Measurements from ENCODE around the gene PDC.
"Not testable (repeated sequence)": the region's sequence is repeated elsewhere in the genome, so short reads cannot be mapped to it uniquely, and the experiment has no call there.

Gene PDC

GRCh38 chr1:186465491-186465890, 4.6 kb upstream of the PDC start:
- DNase-seq = not testable (repeated sequence)

DNA sequence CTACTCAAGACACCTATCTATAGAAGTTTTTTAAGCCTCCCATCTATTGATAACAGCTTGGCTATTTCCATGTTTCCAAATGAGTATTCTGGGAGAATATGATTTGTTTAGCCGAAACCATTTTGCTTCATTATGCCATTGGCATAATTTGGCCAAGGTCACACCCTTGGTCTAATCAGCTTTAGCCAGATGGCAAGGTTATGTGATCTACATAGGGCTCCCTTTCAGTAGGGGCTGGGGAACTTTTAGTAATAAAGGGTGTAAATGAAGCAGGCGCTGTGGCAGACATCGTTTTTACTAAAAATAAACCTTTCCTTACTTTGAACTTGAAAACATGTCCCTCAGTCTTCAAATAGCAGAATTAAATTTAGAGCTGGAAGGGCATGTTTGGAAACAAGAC, 3.0 kb upstream of the PDC start:
- DNase-seq = no peak

GRCh38 chr1:186463511-186463910, 2.6 kb upstream of the PDC start:
- no peak for DNase-seq

- DNase-seq = not testable (repeated sequence)
Measured at GRCh38 chr1:186459161-186459560, 1.8 kb downstream of the PDC start.

- DNase-seq = no peak
Measured at GRCh38 chr1:186456729-186457255, 4.1 kb downstream of the PDC start.

DNA sequence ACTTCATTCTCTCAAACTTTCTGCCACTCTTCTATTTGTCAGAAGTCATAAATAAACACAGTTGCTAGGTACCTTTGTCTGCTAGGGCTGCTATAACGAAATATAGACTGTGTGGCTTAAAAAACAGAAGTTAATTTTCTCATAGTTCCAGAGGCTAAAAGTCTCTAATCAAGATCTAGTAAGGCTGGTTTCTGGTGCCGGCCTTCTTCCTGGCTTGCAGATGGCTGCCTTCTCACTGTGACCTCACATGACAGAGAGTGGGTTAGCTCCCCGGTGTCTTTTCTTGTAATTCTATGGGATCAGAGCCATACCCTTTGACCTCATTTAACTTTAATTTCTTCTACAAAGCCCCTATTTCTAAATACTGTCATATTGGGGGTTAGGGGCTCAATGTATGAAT, 5.9 kb downstream of the PDC start:
- no peak for DNase-seq

DNA sequence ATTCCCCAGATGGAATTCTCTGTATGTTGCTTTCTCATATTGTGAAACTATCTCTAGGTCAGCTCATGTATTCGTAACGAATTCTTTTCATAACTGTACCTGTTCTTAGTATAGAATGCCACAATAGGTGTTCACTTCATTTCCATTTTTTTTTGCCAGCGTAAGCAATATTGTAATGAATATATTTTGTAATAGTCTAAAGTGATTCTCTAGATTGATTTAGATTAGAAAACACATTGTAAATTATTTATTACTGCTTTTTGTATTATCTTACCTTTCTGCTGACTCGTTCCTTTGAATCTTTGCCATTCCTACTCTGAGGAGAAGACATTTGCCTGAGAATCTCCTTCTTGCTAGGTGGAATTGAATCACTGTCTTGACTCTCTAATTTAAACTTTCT, 14.8 kb downstream of the PDC start:
- no peak for DNase-seq

GRCh38 chr1:186443638-186444037, 17.3 kb downstream of the PDC start:
- no peak for DNase-seq

GRCh38 chr1:186442651-186443375, 18.1 kb downstream of the PDC start:
- DNase-seq = no peak

DNA sequence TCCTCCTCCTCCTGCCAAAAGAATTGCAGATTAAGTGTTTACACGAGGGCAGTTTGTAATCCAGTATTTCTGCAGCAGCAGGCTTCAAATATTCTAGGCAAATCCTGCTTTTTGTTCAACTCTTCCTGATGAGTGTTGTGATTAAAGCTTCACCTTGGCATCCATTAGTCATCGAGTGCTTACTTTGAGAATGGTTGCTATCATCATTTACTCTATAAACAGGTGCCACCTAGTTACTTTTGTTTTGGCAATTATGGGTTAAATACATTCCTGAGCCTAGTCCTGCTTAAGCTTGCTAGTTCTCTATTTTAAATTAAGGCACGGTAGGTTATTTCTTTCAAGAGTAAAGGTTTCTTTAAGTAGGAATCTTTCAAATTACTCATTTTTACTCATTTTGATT, 20.3 kb downstream of the PDC start:
- DNase-seq = peak; percentile 2

- no peak for DNase-seq
Measured at GRCh38 chr1:186438567-186438966, 22.3 kb downstream of the PDC start.

GRCh38 chr1:186435336-186435735, 25.6 kb downstream of the PDC start:
- no peak for DNase-seq

DNA sequence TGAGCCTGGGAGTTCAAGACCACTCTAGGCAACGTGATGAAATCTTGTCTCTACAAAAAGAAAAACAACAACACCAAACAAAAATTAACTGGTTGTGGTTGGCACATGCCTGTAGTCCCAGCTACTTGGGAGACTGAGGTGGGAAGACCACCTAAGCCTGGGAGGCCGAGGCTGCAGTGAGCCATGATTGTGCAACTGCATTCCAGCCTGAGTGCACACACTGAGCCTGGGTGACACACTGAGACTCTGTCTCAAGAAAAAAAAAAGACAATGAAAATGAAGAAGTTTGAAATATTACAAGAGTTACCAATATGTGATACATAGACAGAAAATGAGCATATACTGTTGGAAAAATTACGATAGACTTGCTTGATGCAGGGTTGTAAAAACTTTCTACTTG, 31.9 kb downstream of the PDC start:
- no peak for DNase-seq

- no peak for DNase-seq
Measured at GRCh38 chr1:186426118-186426517, 34.8 kb downstream of the PDC start.

DNA sequence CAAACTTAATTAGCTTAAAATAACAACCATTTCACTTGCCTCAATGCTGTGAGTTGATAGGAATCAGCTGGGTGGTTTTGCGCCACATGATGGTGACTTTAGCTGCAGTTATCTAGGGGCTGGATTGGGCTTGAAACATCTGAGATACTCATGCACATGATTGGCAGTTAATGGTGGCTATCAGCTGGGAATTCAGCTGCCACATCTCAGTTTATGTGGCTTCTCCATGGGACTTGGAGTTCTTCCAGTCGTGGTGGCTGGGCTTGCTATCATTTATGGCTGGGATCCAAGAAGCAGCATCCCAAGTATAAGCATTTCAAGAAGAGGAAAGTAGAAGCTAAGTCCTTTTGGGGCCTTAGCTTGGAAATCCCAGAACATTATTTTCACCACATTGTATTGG, 36.4 kb downstream of the PDC start:
- DNase-seq = no peak

DNA sequence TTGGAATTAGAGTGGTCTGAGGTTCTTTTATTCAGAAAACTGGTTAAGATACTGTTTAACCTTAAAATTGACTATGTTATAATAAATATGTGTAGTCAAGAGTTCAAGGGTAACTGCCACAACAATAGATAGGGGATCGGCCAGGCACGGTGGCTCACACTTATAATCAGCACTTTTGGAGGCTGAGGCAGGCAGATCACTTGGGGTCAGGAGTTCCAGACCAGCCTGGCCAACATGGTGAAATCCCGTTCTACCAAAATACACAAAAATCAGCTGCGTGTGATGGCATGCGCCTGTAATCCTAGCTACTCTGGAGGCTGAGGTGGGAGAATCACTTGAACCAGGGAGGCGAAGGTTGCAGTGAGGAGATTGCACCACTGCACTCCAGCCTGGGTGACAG, 39.5 kb downstream of the PDC start:
- DNase-seq = no peak

- DNase-seq = no peak
Measured at GRCh38 chr1:186420923-186421322, 40.0 kb downstream of the PDC start.

DNA sequence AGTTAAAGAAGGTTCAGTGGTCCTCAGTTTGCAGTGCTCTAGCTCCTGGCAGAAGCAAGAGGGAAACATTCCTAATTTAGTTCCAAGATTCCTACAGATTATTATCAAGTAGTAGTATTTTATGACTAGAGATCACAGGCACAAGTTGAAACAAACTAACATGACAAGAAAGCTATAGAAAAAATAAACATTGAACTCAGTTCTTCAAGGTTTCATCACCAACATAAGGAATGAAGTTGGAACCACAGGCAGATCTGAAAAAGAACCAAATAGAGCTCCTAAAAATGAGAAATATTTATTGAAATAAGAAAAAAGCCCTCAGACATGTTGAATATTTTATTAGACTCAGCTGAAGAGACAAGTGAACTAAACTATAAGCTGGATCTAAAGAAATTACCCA, 40.6 kb downstream of the PDC start:
- no peak for DNase-seq

DNA sequence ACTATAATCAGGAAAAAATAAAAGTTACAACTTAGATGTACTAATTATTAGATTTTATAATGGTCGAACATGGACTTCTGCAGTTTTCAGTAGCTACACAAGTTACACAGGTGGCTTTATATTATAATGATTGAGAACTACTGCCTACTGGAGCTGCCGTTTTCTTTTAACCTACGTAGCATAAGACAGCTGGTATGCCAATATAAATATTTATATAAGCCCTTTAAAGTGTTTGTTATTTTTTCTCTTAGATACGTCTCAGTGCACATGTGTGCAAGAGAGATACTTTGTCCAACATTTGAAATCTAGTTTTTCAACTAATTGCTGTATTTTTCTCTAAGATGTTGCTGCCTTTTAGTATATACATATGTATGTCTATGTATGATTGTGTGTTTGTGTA, 42.4 kb downstream of the PDC start:
- no peak for DNase-seq

DNA sequence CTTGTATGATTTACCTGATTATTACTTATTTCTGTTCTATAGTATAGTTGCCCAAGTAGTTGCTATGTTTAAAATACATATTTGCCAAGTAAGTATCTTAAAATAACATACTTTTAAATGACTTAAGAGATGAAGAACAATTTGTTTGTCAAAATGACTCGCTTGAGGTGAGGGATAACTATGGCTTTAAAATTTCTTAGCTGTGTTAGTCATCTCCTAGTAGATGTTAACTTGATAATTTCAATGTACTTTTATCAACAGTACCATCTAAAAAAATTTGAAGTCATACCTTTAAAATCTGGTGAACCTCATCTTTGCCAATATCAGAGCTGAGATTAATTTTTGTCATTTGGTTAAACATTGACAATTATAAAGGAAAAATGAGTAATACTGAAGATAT, 47.6 kb downstream of the PDC start:
- peak; percentile 14 for DNase-seq

- no peak for DNase-seq
Measured at GRCh38 chr1:186409091-186409490, 51.8 kb downstream of the PDC start.

DNA sequence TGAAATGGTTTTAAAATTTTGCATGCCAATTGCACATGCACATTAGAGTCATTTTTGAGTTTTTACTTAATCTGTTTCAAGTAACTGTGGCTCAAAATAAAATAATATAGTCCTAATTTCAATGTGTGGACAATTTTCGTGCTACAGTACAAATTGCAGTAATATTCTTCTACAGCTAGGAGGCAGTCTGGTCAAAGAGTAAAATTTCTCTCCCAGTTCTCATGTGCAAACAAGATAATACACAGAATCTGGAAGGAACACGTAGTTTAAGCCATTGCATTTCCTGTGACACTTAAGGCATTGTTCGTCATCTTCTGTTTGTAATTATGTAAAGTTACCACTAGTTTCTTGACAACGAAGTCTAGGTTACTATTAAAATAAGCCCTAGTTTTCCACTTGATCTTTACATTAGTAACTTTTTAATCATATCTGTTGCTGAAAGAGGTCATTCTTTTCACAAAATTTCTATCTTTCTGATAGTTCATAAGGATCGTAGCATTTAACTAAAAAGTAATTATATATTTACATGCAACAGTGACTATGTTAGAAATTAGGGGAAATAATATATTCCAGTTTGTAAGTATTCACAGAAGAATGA, 56.4 kb downstream of the PDC start:
- peak; percentile 67 for DNase-seq

DNA sequence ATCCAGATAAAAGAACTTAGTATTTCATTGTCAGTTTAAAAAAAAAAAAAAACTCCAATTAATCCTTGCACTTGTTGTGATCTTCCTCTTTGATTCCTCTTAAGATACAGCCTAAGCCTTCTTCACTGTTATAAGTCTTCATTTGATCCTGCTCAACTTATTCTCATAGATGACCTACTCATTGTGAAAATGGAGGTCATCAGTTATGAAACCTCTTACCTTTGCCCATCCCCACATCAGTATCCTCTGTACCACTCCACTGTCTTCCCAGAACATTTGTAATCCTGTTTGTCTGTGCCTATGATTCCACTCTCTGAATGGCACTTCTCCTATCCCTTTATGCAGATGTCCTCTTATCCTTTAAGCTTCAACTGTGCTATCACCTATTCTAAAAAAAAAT, 57.3 kb downstream of the PDC start:
- no peak for DNase-seq

DNA sequence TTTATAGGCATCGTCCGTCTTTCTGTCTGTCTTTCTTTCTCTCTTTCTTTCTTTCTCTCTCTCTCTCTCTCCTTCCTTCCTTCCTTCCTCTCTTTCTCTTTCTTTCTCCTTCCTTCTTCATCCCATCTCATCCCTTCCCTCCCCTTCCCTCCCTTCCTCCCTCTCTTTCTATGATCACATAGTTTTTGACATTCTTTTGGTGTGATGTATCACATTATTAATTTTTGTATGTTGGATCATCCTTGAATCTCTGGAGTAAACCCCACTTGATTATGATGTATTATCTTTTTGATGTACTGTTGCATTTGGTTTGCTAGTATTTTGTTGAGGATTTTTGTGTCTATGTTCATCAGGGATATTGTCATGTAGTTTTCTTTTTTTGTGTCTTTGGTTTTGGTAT, 59.5 kb downstream of the PDC start:
- DNase-seq = peak; percentile 31

All from HCEC 1CT (cell line).